GM19467 (cell line): ENCODE data around the gene FCER1A.
"Not testable (repeated sequence)": the region's sequence is repeated elsewhere in the genome, so short reads cannot be mapped to it uniquely, and the experiment has no call there.

Source experiments
- ATAC-seq: cut with Tn5 transposase; IDR thresholded peaks from one replicate; pipeline ENCODE4 v1.9.1; 2021; ENCODE audit warnings: mild to moderate bottlenecking, moderate library complexity; ENCODE audit not compliant: unreplicated experiment

The FCER1A gene

GRCh38 chr1:159349374-159349773 is 47.2 kb downstream of the FCER1A start:
- ATAC-seq = not testable (repeated sequence)

GRCh38 chr1:159352436-159352835 is 50.3 kb downstream of the FCER1A start:
- ATAC-seq = no peak
